HCT116 (cell line): ENCODE measurements around the gene C13orf46. TPM values are rescaled to one million over a fixed set of nuclear protein-coding genes. Genes with fewer than 3 reads are reported as not detected.
A peak's percentile ranks its signal among the peaks of the same experiment; 100 is the strongest.

Experiments used
- ATAC-seq: fragments of 200-7000 bp; cut with Tn5 transposase; 2 replicates; pipeline ENCODE4 v1.9.1; 2020; ENCODE audit warnings: mild to moderate bottlenecking, moderate library complexity
- BruUV-seq: library from RNA; stranded (reverse); fragments of 400-500 nt; replicated peaks from 2 replicates; lab custom pipeline; 2021; lab: Mats Ljungman, UMichigan
- CTCF ChIA-PET: fragments of 300-600 bp; sonication (Branson Sonifier 250); formaldehyde crosslinking; loops from one replicate; lab custom pipeline; 2021; ENCODE audit warnings: antibody characterized with exemption; lab: Charles Lee
- POLR2A ChIA-PET: fragments of 300-600, 350-600 bp; sonication (Branson Sonifier 250); formaldehyde crosslinking; loops from one replicate; lab custom pipeline; 2021; ENCODE audit warnings: antibody characterized with exemption; lab: Charles Lee
- RAD21 ChIA-PET, 2 experiments: fragments of 300-600 bp; sonication (Branson Sonifier 250); formaldehyde crosslinking; loops; one replicate each; lab custom pipeline; 2023; ENCODE audit warnings: low total read pairs in 2 of 2; ENCODE audit not compliant: uncharacterized antibody in 2 of 2, unreplicated experiment in 2 of 2, low non-redundant PET in 1 of 2; lab: Charles Lee
- DNase-seq: peaks from one replicate; pipeline ENCODE4 v3.0.0-alpha.2; 2010; ENCODE audit warnings: low read depth, low spot score
- H2AFZ ChIP-seq: fragments of 200-600 bp; shearing (Covaris generic), sonication (generic); 2 replicates; pipeline ENCODE4 v1.6.1; 2017; ENCODE audit warnings: low read depth, mixed run types, mixed read lengths, antibody characterized with exemption, low read length; ENCODE audit not compliant: poor library complexity, severe bottlenecking
- H3K27ac ChIP-seq: 2 replicates; pipeline ENCODE4 v1.5.1; 2012; ENCODE audit warnings: low read depth, low read length
- H3K27me3 ChIP-seq: fragments of 200-600 bp; sonication (generic); 2 replicates; pipeline ENCODE4 v1.6.1; 2016; ENCODE audit warnings: mixed run types, low read length, mixed read lengths; ENCODE audit not compliant: insufficient read depth
- H3K36me3 ChIP-seq, 2 experiments: fragments of 200-500 bp in 1 of 2; fragments of 200-600 bp in 1 of 2; sonication (Bioruptor generic) in 1 of 2; sonication (generic) in 1 of 2; 2 replicates each; pipeline versions ENCODE4 v1.5.1 to v1.6.1; 2014 to 2016; ENCODE audit warnings: low read length in 2 of 2, inconsistent platforms in 1 of 2, mixed read lengths in 1 of 2, mixed run types in 1 of 2; ENCODE audit not compliant: insufficient read depth in 2 of 2, control insufficient read depth in 1 of 2
- H3K4me1 ChIP-seq, 2 experiments: fragments of 200-600 bp in 1 of 2; sonication (generic) in 1 of 2; 2 replicates each; pipeline versions ENCODE4 v1.5.1 to v1.6.1; 2012 to 2017; ENCODE audit warnings: low read length in 2 of 2, inconsistent platforms in 1 of 2, mild to moderate bottlenecking in 1 of 2, mixed read lengths in 1 of 2, mixed run types in 1 of 2, moderate library complexity in 1 of 2; ENCODE audit not compliant: insufficient read depth in 2 of 2, control insufficient read depth in 1 of 2
- H3K4me2 ChIP-seq: fragments of 200-600 bp; sonication (generic); 2 replicates; pipeline ENCODE4 v1.6.1; 2017; ENCODE audit warnings: mixed run types, low read length, mixed read lengths
- H3K4me3 ChIP-seq, 2 experiments: fragments of 200-600 bp in 1 of 2; sonication (generic) in 1 of 2; replicated peaks in 1 of 2; 2 replicates each; pipeline ENCODE4 v1.5.1; 2011 to 2016; ENCODE audit warnings: low read length in 2 of 2, control low read depth in 1 of 2, low read depth in 1 of 2, mild to moderate bottlenecking in 1 of 2, mixed read lengths in 1 of 2, mixed run types in 1 of 2
- H3K79me2 ChIP-seq: fragments of 200-600 bp; sonication (generic); 2 replicates; pipeline ENCODE4 v1.6.1; 2017; ENCODE audit warnings: mild to moderate bottlenecking, mixed run types, low read length, moderate library complexity, mixed read lengths; ENCODE audit not compliant: insufficient read depth
- H3K9ac ChIP-seq: fragments of 200-600 bp; sonication (generic); 2 replicates; pipeline ENCODE4 v1.6.1; 2016; ENCODE audit warnings: low read length, mixed read lengths
- H3K9me2 ChIP-seq: fragments of 200-600 bp; sonication (generic), shearing (Covaris generic); 2 replicates; pipeline ENCODE4 v1.6.1; 2017; ENCODE audit warnings: mixed run types, mild to moderate bottlenecking, moderate library complexity; ENCODE audit not compliant: insufficient read depth
- H3K9me3 ChIP-seq, 2 experiments: fragments of 200-500 bp in 1 of 2; fragments of 200-600 bp in 1 of 2; sonication (Bioruptor generic) in 1 of 2; sonication (generic) in 1 of 2; 2 replicates each; pipeline ENCODE4 v1.6.1; 2014 to 2017; ENCODE audit warnings: low read length in 2 of 2, mixed read lengths in 2 of 2, inconsistent platforms in 1 of 2, low read depth in 1 of 2, mild to moderate bottlenecking in 1 of 2, mixed run types in 1 of 2, moderate library complexity in 1 of 2; ENCODE audit not compliant: control insufficient read depth in 1 of 2, insufficient read depth in 1 of 2
- H4K20me1 ChIP-seq: fragments of 200-600 bp; sonication (generic), shearing (Covaris generic); 2 replicates; pipeline ENCODE4 v1.6.1; 2017; ENCODE audit warnings: mixed run types, mild to moderate bottlenecking, moderate library complexity; ENCODE audit not compliant: insufficient read depth
- CTCF ChIP-seq, 3 experiments: fragments of 200-600 bp in 1 of 3; sonication (generic) in 1 of 3; IDR thresholded peaks in 2 of 3; conservative IDR thresholded peaks in 1 of 3; 2 replicates each; pipeline ENCODE4 v1.5.1; 2012 to 2017; ENCODE audit warnings: low read depth in 2 of 3, low read length in 2 of 3, antibody characterized with exemption in 1 of 3, borderline replicate concordance in 1 of 3, control low read depth in 1 of 3, mild to moderate bottlenecking in 1 of 3, mixed read lengths in 1 of 3, mixed run types in 1 of 3, moderate library complexity in 1 of 3; ENCODE audit not compliant: insufficient read depth in 1 of 3
- EZH2 ChIP-seq: fragments of 200-600 bp; sonication (generic); IDR thresholded peaks from 2 replicates; pipeline ENCODE4 v1.6.1; 2017; ENCODE audit warnings: antibody characterized with exemption, mixed run types
- FOSL1 ChIP-seq: IDR thresholded peaks from 2 replicates; pipeline ENCODE4 v1.6.1; 2012; ENCODE audit warnings: low read depth
- MAX ChIP-seq: IDR thresholded peaks from 2 replicates; pipeline ENCODE4 v1.6.1; 2012
- POLR2A ChIP-seq: IDR thresholded peaks from 2 replicates; pipeline ENCODE4 v1.7.0; 2011; ENCODE audit warnings: borderline replicate concordance; ENCODE audit not compliant: insufficient read depth, insufficient read length; ENCODE audit errors: extremely low read depth
- POLR2AphosphoS5 ChIP-seq: IDR thresholded peaks from 2 replicates; pipeline ENCODE4 v1.6.1; 2011; ENCODE audit warnings: mild to moderate bottlenecking, low read depth, low read length, moderate library complexity
- SP1 ChIP-seq: IDR thresholded peaks from 2 replicates; pipeline ENCODE4 v1.6.1; 2012; ENCODE audit warnings: low read depth
- SRF ChIP-seq: IDR thresholded peaks from 2 replicates; pipeline ENCODE4 v1.6.1; 2012; ENCODE audit warnings: low read depth
- ZBTB33 ChIP-seq: IDR thresholded peaks from 2 replicates; pipeline ENCODE4 v1.6.1; 2011; ENCODE audit warnings: mild to moderate bottlenecking, low read length, moderate library complexity; ENCODE audit not compliant: insufficient replicate concordance; ENCODE audit errors: extremely low read depth
- ZNF274 ChIP-seq: fragments of 200-500 bp; sonication (Bioruptor generic); IDR thresholded peaks from 2 replicates; pipeline ENCODE4 v1.6.1; 2014; ENCODE audit warnings: mild to moderate bottlenecking, low read depth, low read length, inconsistent platforms
- intact Hi-C: fragments of 100-400 bp; cut with micrococcal nuclease; formaldehyde crosslinking; loops from 2 replicates; pipeline ENCODE4 v1.10.0; 2022
- total RNA-seq: library from RNA; stranded (reverse); gene quantifications from one replicate; pipeline ENCODE4 v1.2.1, GENCODE V29; 2021; ENCODE audit not compliant: unreplicated experiment

Gene C13orf46
- total RNA-seq, 1 experiment from 2014 or later: 0.93 TPM

GRCh38 chr13:113981194-113981605, 7.3 kb upstream of the C13orf46 start:
- Histone ChIP-seq H3K36me3 (no peaks in the 10 kb centered on the region; a peak in 2 of 4 replicates), H3K4me2 (peak overlapping the region; percentile 59), H3K9me3 (no peaks in the 10 kb centered on the region), H3K27ac (peak overlapping the region; percentile 55; the same call in 1 of the 2 replicates), H2AFZ (no peak overlapping the region), H3K79me2 (no peaks in the 10 kb centered on the region), H3K9me2 (no peaks in the 10 kb centered on the region), H3K9ac (0 out of 2 replicates have a peak overlapping the region, but pooled peaks have one; percentile 23), H4K20me1 (no peaks in the 10 kb centered on the region), H3K4me3 (no peak overlapping the region), H3K27me3 (no peaks in the 10 kb centered on the region), H3K4me1 (peaks cover 21 to 32% of the 10 kb centered on the region in 2 experiments)
- ChIA-PET POLR2A (no interaction called here), RAD21 (no interaction called here), CTCF (interaction anchor here (1.3 kb wide), 1 partner anchor 9 kb away, joined by 3 read pairs; no protein-coding TSS in a partner anchor)
- BruUV-seq: no TSS peak
- DNase-seq (peak; percentile 78), ATAC-seq (peak; percentile 87)
- TF ChIP-seq ZBTB33: no peak
- TF ChIP-seq CTCF (IDR thresholded peaks at IDR 0.05 in 2 of 3, conservative IDR thresholded peaks at IDR 0.05 in 1 of 3; ENCODE audit: borderline replicate concordance in 1 of 3, insufficient read depth in 1 of 3, low read depth in 2 of 3, low read length in 2 of 3): no peak
- TF ChIP-seq ZNF274: no peak
- TF ChIP-seq EZH2: no peak
- TF ChIP-seq SRF: no peak
- peak; percentile 35; the same call in 1 of the 2 replicates for TF ChIP-seq SP1
- peak; percentile 83 for TF ChIP-seq MAX
- TF ChIP-seq POLR2AphosphoS5: peak; percentile 46
- no peak for TF ChIP-seq POLR2A
- no peak for TF ChIP-seq FOSL1
- intact Hi-C loops: no loop called here
